H54 (cell line): ENCODE results near the gene BPIFA2.
A peak's percentile ranks its signal among the peaks of the same experiment; 100 is the strongest.

Experiments
- DNase-seq: peaks from one replicate; pipeline ENCODE4 v3.0.0; 2011; ENCODE audit warnings: low spot score, mixed read lengths; ENCODE audit not compliant: insufficient read length
- FAIRE-seq: peaks from 3 replicates; lab custom pipeline; 2011; peaks lifted over from hg19 to GRCh38; lab: Jason Lieb, UNC
- POLR2A ChIP-seq: IDR thresholded peaks from 2 replicates; pipeline ENCODE4 v1.6.1; 2011; ENCODE audit warnings: low read depth, mild to moderate bottlenecking, low read length

Gene BPIFA2

DNA sequence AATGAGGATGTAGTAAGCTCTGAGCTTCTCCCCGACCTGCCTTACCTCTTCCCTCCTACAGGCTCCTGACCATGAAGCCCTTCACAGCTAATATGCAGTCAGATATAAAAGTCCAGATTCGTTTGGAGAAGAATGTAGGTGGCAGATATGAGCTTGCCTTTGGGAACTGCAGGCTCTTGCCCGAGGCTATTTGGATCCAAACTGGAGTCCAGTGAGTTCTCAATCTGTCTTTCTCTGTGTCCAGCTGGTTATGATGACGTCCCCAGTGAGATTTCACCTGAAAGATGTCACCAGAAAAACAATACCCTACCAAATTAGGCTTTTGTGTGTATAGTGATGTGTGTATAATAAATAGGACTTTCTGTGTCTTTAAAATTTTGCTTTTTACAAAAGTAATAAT is 34.5 kb downstream of the BPIFA2 start:
- DNase-seq, result no peak
- FAIRE-seq, result no peak
- TF ChIP-seq POLR2A, result no peak

DNA sequence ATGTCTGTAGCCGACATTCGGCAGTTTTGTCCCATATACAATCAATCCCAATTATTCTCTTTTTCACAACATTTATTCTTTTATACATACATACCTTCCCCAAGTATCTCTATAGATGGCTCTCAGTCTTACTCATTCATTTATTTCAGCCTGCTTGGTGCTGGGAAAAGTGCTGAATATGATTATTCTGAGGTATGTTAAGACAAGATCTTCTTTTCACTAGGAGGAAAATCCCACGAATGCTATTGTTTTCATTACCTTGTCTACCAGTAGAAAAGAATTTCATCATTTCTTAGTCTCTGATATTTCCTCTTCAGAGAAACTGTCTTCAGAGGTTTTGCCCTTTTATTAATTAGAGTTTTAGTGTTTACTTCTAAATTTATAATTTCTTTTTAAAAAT is 35.5 kb downstream of the BPIFA2 start:
- TF ChIP-seq POLR2A, result no peak
- FAIRE-seq (no peak), DNase-seq (no peak)

DNA sequence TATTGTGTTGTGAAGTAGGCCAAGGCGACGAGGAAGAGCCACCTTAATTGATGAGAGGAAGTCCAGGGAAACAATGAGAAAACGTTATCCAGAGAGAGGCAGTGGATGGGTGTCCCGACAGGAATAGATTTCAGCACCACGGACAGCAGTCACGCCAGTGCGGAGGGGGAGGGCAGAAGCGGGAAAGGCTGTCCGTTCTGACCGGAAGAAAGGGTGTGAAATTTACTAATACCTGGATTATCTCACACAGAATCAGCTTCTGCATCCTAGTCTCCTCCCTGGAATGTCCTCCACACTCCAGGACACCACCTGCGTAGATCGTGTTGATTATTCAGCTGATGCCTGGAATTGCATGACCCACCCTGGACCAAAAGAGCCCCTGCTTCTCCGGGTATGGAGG is 41.8 kb downstream of the BPIFA2 start:
- FAIRE-seq, result no peak
- no peak for TF ChIP-seq POLR2A

DNA sequence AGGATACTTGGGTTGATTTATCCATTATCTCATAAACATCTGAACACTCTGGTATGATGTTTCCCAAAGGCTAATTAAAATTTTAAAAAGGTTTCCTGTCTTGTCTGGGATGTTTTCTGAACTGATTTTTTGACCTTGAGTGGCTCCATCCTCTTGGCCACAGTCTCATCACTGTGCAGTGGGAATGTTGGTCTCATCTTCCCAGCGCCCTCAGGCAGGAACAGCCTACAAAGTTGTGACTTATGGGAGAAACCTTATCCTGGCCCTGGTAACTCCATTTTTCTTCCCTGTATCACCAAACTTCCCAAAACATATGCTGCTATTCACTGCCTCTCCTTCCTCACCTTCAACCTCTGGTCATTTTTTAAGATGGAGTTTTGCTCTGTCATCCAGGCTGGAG is 42.4 kb downstream of the BPIFA2 start:
- no peak for TF ChIP-seq POLR2A
- no peak for DNase-seq
- no peak for FAIRE-seq

More for the DNA sequence above, 41.8 kb downstream of the BPIFA2 start:
- peak; percentile 68 for DNase-seq

DNA sequence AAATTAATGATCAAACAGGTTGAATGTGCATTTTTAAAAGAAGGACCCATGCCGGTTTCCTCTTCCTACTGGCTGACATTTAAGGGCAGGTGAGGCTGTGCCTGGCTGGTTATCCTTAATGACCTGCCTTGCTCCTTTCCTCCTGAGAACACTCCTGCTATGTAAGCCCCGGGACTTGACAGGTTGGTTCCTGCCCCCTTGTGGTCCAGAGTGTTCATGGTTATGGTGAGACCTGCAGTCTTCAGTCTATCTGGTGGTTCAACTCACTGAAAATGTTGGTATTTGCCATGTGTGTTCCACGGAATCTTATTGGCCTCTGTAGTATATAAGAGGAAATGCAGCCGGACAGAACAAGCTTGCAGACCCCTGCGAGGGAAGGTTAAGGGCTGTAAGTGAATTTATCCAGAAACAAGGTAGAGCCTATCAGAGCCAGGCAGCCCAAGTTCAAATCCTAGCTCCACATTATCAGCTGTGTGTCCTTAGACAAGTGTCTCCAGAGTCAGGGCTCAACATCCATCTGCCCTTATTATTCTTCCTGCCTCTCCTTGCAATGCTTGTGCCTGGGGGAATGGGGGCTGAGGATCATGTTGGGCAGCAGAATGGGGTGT is 44.0 kb downstream of the BPIFA2 start:
- TF ChIP-seq POLR2A, result no peak
- DNase-seq, result peak; percentile 45
- FAIRE-seq, result no peak

DNA sequence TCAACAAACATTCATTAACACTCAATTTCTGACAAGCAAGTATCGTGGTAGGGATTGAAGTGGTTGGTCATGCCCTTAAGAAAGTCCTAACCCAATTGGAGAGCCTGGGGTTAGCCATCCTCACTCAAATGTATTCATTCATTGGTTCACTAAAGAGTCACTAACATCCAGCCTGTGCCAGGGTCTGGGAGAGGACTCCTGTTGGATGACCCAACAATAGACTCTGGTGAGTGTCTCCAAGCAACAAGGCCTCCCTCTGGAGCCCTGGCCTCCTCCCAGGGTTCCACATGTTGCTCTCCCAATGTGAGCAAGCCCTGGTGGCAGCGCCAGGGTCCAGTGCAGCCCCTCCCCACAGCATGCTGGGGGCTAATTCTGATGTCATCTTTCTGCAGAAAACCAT is 49.1 kb downstream of the BPIFA2 start, which contains the start of gene BPIFA3:
Gene BPIFA3, plus strand, starts transcription at position 301 of the 400 bp plus-strand sequence. CDS start 185 bp downstream, outside the sequence.
- DNase-seq (no peak), FAIRE-seq (no peak)
- TF ChIP-seq POLR2A, result no peak

DNA sequence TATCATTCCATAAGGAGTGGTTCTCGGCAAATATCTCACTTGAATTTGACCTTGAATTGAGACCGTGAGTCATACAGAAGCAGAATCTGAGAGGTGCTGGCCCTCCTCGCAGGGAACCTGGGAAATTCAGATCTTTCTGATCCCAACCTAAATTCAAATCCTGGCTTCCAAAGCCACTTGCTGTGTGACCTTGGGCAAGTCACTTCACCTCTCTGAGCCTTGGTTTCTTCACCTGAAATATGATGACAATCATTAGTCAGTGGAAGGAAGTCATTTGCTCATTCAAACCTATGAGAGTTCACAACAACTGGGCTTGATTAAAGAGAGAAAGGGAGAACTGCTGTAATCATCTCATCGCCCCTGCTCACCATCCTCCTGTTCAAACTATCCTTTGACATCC is 56.4 kb downstream of the BPIFA2 start:
- FAIRE-seq (no peak), DNase-seq (no peak)
- no peak for TF ChIP-seq POLR2A

DNA sequence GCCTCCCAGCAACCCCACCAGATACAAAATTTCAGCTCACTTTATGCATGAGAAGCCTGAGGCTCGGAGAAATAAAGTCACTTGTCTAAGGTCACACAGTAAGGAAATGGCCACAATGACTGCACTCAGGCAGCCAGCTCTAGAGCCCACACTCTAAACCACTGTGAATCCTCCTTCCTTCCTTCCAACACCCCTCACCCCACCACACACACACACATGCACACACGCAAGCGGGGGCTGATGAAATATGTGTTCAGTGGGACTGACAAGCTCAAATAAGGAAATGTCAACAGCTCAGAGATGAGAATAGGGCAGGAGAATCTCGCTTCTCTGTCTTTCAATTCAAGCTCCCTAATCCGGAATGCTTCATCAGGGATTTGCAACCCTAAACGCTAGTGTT is 61.9 kb downstream of the BPIFA2 start:
- DNase-seq (no peak), FAIRE-seq (no peak)
- no peak for TF ChIP-seq POLR2A
